ENCODE results near the gene SHE. TPM values are rescaled to one million over a fixed set of nuclear protein-coding genes. Genes with fewer than 3 reads are reported as not detected.

SHE gene
- total and polyA plus RNA-seq, 2 donors (not counting 3 experiments of a cell fraction or from before 2014, with no cell fraction given): 30.1 to 52.7 TPM

DNA sequence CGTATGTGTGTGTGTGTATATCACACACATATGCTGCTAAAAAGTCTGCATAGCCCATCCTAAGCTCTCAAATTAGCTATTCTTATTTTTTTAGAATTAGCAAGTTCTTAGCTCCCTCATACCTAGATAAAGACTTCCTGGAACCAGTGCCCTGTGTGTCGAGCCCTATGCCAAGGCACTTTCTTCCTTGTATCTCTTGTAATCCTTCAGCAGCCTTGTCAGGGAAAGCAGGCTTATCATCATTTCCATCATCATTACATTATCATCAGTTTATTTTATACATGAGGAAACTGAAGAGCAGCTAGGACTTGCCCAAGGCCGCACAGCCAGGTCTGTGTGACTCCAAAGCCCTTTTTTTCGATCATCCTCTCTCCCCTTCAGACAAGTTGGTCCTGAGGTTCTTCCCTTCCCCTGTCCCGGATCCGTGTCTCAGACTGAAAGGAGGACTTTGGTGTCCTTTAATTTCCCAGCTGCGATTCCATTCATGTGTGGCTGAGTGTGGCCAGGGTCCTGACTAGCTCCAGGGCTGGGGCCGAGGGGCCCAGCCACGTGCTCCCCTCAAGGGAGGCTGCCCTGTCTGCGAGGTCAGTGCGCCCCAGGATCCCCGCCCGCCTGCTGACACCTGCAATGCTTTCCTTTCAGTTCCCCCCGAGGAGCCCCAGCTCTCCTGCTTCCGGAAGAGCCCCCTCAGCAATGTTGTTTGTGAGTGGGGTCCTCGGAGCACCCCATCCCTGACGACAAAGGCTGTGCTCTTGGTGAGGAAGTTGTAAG is 72.2 kb downstream of the SHE start:
- ChIA-PET POLR2A (no interaction called here), CTCF (interaction anchor here (0.7 to 1.8 kb wide), 5 partner anchors 9 to 117 kb away, joined by 3 to 4 read pairs (median 3); no protein-coding TSS in a partner anchor)
- H3K36me3 ChIP-seq (ENCODE audit: control insufficient read depth in 2 of 2, extremely low read depth in 1 of 2, insufficient read depth in 2 of 2, low read length in 2 of 2): no peaks in the 10 kb centered on the region
- no peaks in the 10 kb centered on the region for H3K27me3 ChIP-seq (ENCODE audit: control insufficient read depth in 2 of 2, insufficient read depth in 2 of 2, low read length in 2 of 2)
- intact Hi-C loops (cut with micrococcal nuclease): no loop called here
- no peak overlapping the region for H3K4me2 ChIP-seq (ENCODE audit: insufficient read depth, low read length)
- TF ChIP-seq FOS (IDR thresholded peaks at IDR 0.05; ENCODE audit: borderline replicate concordance, insufficient read depth, low read length) (no peak), GATA2 (IDR thresholded peaks at IDR 0.05; ENCODE audit: insufficient read depth, insufficient read length, low read depth, low read length) (no peak), MAX (IDR thresholded peaks at IDR 0.05; ENCODE audit: insufficient read depth, insufficient read length) (no peak), CTCF (IDR thresholded peaks at IDR 0.05; ENCODE audit: extremely low read depth in 1 of 2, insufficient read depth in 1 of 2, low read depth in 1 of 2, low read length in 2 of 2) (no peak), MYC (IDR thresholded peaks at IDR 0.05; ENCODE audit: low read depth, low read length) (no peak), EZH2 (IDR thresholded peaks at IDR 0.05; ENCODE audit: borderline replicate concordance, low read depth, low read length, severe bottlenecking) (no peak), POLR2A (IDR thresholded peaks at IDR 0.05; ENCODE audit: low read depth, low read length) (no peak), POLR2AphosphoS5 (IDR thresholded peaks at IDR 0.05; ENCODE audit: insufficient read depth, low read depth, low read length) (no peak), JUN (IDR thresholded peaks at IDR 0.05; ENCODE audit: borderline replicate concordance, insufficient read depth, insufficient read length, low read depth) (no peak)
- DNase-seq (ENCODE audit: low read depth, low spot score): no peak
- no peaks in the 10 kb centered on the region for H3K9me3 ChIP-seq (replicated peaks; ENCODE audit: control insufficient read depth, insufficient read depth, low read length)
- no peak for FAIRE-seq
- no peak overlapping the region for H3K27ac ChIP-seq (ENCODE audit: insufficient read depth, low read depth, low read length)
- H3K9ac ChIP-seq (replicated peaks; ENCODE audit: extremely low read depth, insufficient read depth, low read length): no peak overlapping the region
- no peaks in the 10 kb centered on the region for H4K20me1 ChIP-seq (replicated peaks; ENCODE audit: control insufficient read depth, extremely low read depth, insufficient read depth, low read length)
- no peaks in the 10 kb centered on the region for H3K79me2 ChIP-seq (ENCODE audit: control insufficient read depth, insufficient read depth, low read length)
- H3K9me1 ChIP-seq (replicated peaks; ENCODE audit: control insufficient read depth, extremely low read depth, insufficient read depth, low read length): no peaks in the 10 kb centered on the region
- H3K4me1 ChIP-seq (ENCODE audit: control insufficient read depth, extremely low read depth, insufficient read depth, low read length): peaks cover 5% of the 10 kb centered on the region
- dilution Hi-C loops (cut with MboI; ENCODE audit: extremely low pct_ligation_motif_present, low sequenced_read_pairs): no loop called here
- H2AFZ ChIP-seq (ENCODE audit: low read depth, low read length): no peak overlapping the region
- no TSS peak for BruUV-seq (replicated peaks)
- no peak overlapping the region for H3K4me3 ChIP-seq (replicated peaks in 1 of 3; ENCODE audit: insufficient read depth in 1 of 3, low read depth in 1 of 3, low read length in 3 of 3)

Other genes with a start within 250 kb of the SHE start
- gene HAX1, start 229.8 kb downstream of the SHE start, total RNA-seq: 69.1 and 78.4 TPM in 2 replicates
- gene HAX1, start 229.8 kb downstream of the SHE start, polyA plus RNA-seq: 95.3 and 101 TPM in 2 replicates
- not detected in 2 replicates for gene AQP10, start 181.3 kb downstream of the SHE start, total RNA-seq
- 0.08 TPM in 1 of 2 replicates, not detected in the other for gene AQP10, start 181.3 kb downstream of the SHE start, polyA plus RNA-seq
- gene ATP8B2, start 176.9 kb downstream of the SHE start, total RNA-seq: 60.0 and 64.7 TPM in 2 replicates
- 72.8 and 86.0 TPM in 2 replicates for gene ATP8B2, start 176.9 kb downstream of the SHE start, polyA plus RNA-seq
- 3.3 and 4.8 TPM in 2 replicates for gene IL6R, start 97.1 kb downstream of the SHE start, total RNA-seq
- gene IL6R, start 97.1 kb downstream of the SHE start, polyA plus RNA-seq: 4.2 and 5.1 TPM in 2 replicates
- gene TDRD10, start 193 bp downstream of the SHE start, total RNA-seq: 3.9 and 6.1 TPM in 2 replicates
- gene TDRD10, start 193 bp downstream of the SHE start, polyA plus RNA-seq: 8.6 and 9.1 TPM in 2 replicates
- gene UBE2Q1, start 56.2 kb upstream of the SHE start, total RNA-seq: 85.4 and 97.2 TPM in 2 replicates
- 16.5 and 18.3 TPM in 2 replicates for gene UBE2Q1, start 56.2 kb upstream of the SHE start, polyA plus RNA-seq
- not detected in 2 replicates for gene CHRNB2, start 65.4 kb upstream of the SHE start, total RNA-seq
- not detected in 2 replicates for gene CHRNB2, start 65.4 kb upstream of the SHE start, polyA plus RNA-seq
- gene ADAR, start 105.8 kb upstream of the SHE start, total RNA-seq: 128 and 141 TPM in 2 replicates
- gene ADAR, start 105.8 kb upstream of the SHE start, polyA plus RNA-seq: 79.6 and 88.2 TPM in 2 replicates